RWPE1 (cell line): ENCODE data around the gene KRT32.

Experiments used
- CTCF ChIA-PET: fragments of 350-600 bp; sonication (Branson Sonifier 250); formaldehyde crosslinking; extraction: SDS; loops from one replicate; lab custom pipeline; 2021; lab: Yijun Ruan, JAX
- POLR2A ChIA-PET: fragments of 400-600 bp; formaldehyde crosslinking; extraction: SDS; loops from one replicate; lab custom pipeline; 2020; ENCODE audit warnings: antibody characterized with exemption; ENCODE audit not compliant: low non-redundant PET; lab: Yijun Ruan, JAX
- DNase-seq: peaks from one replicate; pipeline ENCODE4 v3.0.0; 2012; ENCODE audit warnings: low spot score
- H3K27ac ChIP-seq: fragments of 450-650 bp; 2 replicates; pipeline ENCODE4 v1.5.1; 2017
- TF ChIP-seq, protein P1 (sequence below): fragments of 450-650 bp; conservative IDR thresholded peaks from 2 replicates; pipeline ENCODE4 v1.5.1; 2017; ENCODE audit warnings: low read depth, mild to moderate bottlenecking

The KRT32 gene

DNA sequence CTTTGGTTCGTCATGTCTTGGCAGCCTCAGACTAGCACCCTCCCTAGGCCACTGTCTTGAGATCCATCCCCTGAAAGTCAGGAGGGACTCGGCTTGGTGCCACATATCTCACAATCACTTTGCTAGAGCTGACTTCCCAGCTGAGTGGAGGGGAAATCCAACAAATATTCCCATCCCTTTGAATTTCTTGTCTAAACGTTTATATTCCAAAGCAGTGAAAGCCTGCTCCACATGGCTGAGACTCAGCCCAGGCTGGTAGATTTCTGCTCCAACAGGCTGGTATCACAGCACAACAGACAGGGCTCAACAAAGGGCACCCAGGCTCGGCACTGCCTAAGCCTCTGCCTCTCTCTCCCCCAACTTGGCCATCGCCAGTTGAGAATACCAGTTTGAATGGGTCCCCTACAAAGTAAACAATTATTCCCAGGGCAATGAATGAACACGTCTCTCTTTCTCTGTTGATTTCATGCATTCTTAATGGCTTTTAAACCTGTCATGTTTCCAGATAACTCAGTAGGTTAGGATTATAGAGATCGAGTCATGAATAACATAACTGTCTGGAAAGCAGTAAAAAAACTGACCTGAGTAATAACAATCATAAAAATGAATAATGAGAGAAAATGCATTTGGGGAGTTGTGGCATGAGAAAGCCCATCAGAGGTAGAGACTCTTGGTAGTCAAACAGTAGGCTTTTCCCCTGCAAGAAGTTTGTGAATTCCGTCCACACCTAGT, 37.2 kb upstream of the KRT32 start:
- ChIA-PET CTCF (no interaction called here), POLR2A (interaction anchor here (0.6 kb wide), 1 partner anchor 445 kb away, joined by 5 read pairs; no protein-coding TSS in a partner anchor)
- TF ChIP-seq, protein P1, sequence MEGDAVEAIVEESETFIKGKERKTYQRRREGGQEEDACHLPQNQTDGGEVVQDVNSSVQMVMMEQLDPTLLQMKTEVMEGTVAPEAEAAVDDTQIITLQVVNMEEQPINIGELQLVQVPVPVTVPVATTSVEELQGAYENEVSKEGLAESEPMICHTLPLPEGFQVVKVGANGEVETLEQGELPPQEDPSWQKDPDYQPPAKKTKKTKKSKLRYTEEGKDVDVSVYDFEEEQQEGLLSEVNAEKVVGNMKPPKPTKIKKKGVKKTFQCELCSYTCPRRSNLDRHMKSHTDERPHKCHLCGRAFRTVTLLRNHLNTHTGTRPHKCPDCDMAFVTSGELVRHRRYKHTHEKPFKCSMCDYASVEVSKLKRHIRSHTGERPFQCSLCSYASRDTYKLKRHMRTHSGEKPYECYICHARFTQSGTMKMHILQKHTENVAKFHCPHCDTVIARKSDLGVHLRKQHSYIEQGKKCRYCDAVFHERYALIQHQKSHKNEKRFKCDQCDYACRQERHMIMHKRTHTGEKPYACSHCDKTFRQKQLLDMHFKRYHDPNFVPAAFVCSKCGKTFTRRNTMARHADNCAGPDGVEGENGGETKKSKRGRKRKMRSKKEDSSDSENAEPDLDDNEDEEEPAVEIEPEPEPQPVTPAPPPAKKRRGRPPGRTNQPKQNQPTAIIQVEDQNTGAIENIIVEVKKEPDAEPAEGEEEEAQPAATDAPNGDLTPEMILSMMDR = no peak
- no peak for DNase-seq
- peak overlapping the region; percentile 62 for H3K27ac ChIP-seq

DNA sequence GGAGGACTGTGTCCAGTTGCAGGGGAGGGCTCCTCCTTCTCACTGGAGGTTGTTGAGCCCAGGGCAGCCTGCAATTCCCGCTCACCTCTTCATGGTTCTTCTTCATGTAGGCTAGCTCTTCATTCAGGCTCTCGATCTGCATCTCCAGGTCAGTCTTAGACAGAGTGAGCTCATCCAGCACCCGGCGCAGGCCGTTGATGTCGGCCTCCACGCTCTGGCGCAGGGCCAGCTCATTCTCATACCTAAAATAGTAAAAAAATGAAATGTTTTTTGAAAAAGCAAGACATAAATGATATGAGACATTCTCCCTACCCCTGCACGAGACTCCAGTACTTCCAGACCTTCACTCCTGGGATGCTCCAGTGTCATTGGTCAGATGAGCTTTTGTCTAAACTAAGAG, 36.0 kb upstream of the KRT32 start:
- ChIA-PET CTCF (no interaction called here), POLR2A (no interaction called here)
- DNase-seq = no peak
- no peak overlapping the region for H3K27ac ChIP-seq
- TF ChIP-seq, protein P1 = no peak

DNA sequence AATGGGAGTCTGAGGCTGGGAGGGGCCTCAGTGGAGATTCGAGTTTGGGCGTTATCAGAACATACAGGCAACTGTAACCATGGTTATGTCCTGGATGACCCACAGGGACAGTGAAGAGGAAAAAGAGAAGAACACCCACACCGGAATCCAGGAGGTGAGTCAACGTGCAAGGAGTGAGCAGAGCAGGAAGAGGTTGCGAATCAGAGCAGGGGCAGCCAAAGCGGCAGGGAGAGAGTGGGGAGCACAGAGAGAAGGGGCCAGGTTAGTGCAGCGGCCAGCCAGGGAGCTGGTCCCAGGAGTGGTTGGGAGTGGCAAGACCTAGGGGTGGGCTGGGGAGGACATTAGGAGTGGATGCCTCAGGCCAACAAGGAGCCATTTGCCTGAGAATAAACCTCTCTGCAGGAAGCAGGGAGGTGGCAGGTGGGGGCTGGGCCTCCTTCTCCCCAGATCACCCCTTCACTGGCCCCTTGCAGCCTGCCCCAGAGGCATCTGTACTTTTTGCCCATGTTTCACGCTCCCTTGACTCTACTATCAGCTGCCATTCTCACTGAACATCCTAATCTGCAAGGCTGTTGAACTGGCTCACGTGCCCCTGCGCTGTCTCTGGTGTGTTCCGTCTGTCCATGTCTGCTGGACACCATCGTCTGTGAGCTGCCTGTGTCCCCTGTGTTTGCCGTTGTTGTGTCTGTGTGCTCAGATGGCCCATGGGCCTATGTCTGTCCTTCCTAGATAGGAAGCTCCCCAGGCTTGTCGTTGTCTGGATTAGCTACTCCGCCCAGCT, 33.1 kb upstream of the KRT32 start:
- CTCF ChIA-PET = interaction anchor here (0.6 to 0.8 kb wide), 3 partner anchors 34 to 176 kb away, joined by 3 read pairs; no protein-coding TSS in a partner anchor
- H3K27ac ChIP-seq = peak overlapping the region; percentile 80
- POLR2A ChIA-PET = no interaction called here
- TF ChIP-seq, protein P1 = no peak
- peak; percentile 80 for DNase-seq

DNA sequence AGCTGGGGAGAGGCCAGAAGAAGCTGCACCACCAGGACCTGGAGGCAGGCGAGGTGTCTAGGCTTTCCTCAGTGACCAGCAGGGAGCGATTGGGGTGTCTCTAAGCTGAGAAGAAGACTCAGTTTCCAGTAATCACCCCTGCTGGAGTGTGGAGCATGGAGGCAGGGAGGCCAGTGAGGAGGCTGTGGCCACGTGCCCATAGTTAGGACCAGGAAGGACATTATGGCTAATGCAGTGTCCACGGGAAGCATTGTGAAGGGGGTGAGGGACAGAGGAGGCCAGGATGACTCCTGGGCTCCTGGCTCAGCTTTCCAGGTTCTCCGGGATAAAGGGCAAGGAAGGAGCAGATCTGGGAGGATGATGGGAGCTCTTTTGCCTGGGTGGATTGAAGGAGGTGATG, 32.5 kb upstream of the KRT32 start:
- POLR2A ChIA-PET = no interaction called here
- no peak for DNase-seq
- CTCF ChIA-PET = interaction anchor here (0.8 kb wide), 1 partner anchor 49 kb away, joined by 3 read pairs; no protein-coding TSS in a partner anchor
- H3K27ac ChIP-seq = peak overlapping the region; percentile 80
- TF ChIP-seq, protein P1 = no peak

DNA sequence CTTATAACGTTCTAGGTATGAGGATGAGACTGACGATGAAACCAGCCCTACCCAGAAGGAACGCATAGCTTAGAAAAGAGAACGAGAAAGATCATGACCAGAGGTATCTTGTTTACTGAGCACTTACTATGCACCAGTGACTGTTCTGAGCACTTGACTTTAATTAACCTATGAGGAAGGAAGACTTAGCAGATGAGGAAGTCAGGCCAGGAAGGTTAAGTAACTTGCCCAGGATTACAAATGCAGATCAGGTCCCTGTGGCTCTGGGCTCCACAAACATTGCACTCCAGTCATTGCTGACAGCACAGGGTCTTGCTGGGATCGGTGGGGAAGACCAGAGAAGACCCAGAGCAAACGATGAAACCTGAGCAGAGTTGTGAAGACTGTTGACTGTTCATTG, 31.1 kb upstream of the KRT32 start:
- DNase-seq = no peak
- ChIA-PET CTCF (interaction anchor here (1.0 kb wide), 1 partner anchor 10 kb away, joined by 3 read pairs; no protein-coding TSS in a partner anchor), POLR2A (no interaction called here)
- peak overlapping the region; percentile 80 for H3K27ac ChIP-seq
- TF ChIP-seq, protein P1 = no peak

DNA sequence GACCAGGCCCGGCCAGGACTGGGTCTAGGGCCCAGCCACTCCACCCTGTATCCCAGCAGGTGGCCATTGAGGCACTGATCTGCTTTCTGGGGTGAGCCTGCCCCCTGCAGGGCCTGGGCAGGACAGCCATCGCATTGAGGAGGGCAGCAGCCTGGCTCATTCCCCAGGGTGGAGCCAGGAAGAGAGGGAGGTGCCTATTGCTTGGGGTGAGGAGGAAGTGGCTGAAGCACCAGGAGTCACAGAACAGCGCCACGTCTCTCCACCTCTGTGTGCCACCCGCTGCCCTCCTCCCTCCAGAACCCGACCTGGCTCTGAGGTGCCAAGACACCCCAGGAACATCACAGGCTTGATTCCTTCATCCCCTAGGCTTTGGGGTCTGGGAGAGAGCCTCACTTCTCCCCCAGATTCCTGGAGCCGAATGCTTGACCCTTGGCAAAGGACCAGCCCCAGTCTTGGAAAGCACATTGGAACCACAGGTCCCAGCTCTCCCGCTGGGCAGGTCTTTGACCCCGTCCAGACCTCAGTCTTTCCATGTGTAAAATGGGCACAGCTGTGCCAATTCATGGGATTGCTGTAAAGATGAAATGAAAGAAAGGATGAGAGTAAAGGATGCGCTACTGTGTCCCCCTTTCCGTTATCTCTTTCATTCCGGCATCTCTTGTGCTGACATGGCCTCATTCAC, 29.8 kb upstream of the KRT32 start:
- POLR2A ChIA-PET = no interaction called here
- TF ChIP-seq, protein P1 = no peak; the same call in 1 of the 2 replicates
- peak overlapping the region; percentile 80 for H3K27ac ChIP-seq
- DNase-seq = peak; percentile 76
- CTCF ChIA-PET = interaction anchor here (0.6 to 0.8 kb wide), 3 partner anchors 110 to 167 kb away, joined by 3 read pairs; no protein-coding TSS in a partner anchor
